Mucosa of stomach (tissue), 1 donor: ENCODE results near the gene OR1A1.
"Not testable (repeated sequence)": the region's sequence is repeated elsewhere in the genome, so short reads cannot be mapped to it uniquely, and the experiment has no call there.

Source experiments
- H3K27me3 ChIP-seq: one replicate; pipeline ENCODE4 v1.7.0; 2013; ENCODE audit warnings: mild to moderate bottlenecking, low read length; ENCODE audit not compliant: control insufficient read depth, insufficient read depth
- H3K36me3 ChIP-seq: one replicate; pipeline ENCODE4 v1.7.0; 2013; ENCODE audit warnings: low read length; ENCODE audit not compliant: control insufficient read depth, insufficient read depth
- H3K4me1 ChIP-seq: one replicate; pipeline ENCODE4 v1.7.0; 2013; ENCODE audit warnings: mild to moderate bottlenecking, low read length; ENCODE audit not compliant: control insufficient read depth, insufficient read depth
- H3K4me3 ChIP-seq: one replicate; pipeline ENCODE4 v1.7.0; 2013; ENCODE audit warnings: low read length
- H3K9ac ChIP-seq: one replicate; pipeline ENCODE4 v1.7.0; 2013; ENCODE audit warnings: mild to moderate bottlenecking, low read length, moderate library complexity
- H3K9me3 ChIP-seq: one replicate; pipeline ENCODE4 v1.7.0; 2013; ENCODE audit warnings: mild to moderate bottlenecking, low read length, moderate library complexity; ENCODE audit not compliant: control insufficient read depth
- donor health status: Pancreatic carcinoma.

Gene OR1A1

DNA sequence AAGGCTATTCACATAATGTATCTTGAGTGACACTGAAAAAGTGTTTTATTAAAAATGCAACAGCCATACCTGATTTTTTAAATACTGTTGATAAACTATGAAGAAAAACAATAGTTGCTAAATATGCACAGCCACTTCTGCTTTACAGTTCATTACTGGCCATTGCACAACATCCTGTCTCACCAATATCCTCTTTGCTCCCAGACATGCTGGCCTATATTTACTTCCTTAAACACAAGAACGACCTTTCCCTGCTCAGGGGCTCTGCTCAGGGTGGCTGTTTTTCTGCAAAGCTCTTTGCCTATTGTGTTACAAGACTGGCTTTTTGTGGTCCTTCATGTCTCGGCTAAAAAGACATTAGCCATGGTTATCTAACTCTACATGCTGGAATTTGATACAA is 31.2 kb downstream of the OR1A1 start:
- H3K4me1 ChIP-seq, H3K4me3 ChIP-seq, H3K9me3 ChIP-seq, H3K36me3 ChIP-seq, H3K27me3 ChIP-seq, H3K9ac ChIP-seq: not testable (repeated sequence)

DNA sequence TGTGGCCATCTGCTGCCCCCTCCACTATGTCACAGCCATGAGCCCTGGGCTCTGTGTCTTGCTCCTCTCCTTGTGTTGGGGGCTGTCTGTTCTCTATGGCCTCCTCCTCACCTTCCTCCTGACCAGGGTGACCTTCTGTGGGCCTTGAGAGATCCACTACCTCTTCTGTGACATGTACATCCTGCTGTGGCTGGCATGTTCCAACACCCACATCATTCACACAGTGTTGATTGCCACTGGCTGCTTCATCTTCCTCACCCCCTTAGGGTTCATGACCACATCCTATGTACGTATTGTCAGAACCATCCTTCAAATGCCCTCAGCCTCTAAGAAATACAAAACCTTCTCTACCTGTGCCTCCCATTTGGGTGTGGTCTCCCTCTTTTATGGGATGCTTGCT is 33.6 kb downstream of the OR1A1 start:
- not testable (repeated sequence) for H3K4me3 ChIP-seq, H3K4me1 ChIP-seq, H3K9me3 ChIP-seq, H3K9ac ChIP-seq, H3K27me3 ChIP-seq, H3K36me3 ChIP-seq

DNA sequence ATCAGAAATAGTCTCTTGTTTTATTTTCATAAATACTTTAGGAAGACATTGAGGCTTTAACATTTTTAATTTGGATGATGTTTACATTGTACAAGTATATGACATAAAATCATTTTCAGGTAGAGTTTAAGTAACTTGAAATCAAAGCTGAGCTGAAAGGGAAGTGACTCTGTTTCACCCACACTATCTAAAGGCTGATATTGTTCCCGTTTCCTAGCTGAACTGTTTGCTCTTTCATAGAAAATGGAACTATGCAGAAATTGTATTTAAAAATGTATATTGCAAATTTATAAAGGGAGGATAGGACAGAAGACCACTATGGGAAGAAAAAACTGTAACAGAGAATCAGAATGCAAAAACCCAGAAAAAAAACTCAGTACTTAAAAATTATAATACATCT is 37.4 kb downstream of the OR1A1 start:
- not testable (repeated sequence) for H3K9ac ChIP-seq, H3K4me1 ChIP-seq, H3K9me3 ChIP-seq, H3K4me3 ChIP-seq, H3K27me3 ChIP-seq, H3K36me3 ChIP-seq

DNA sequence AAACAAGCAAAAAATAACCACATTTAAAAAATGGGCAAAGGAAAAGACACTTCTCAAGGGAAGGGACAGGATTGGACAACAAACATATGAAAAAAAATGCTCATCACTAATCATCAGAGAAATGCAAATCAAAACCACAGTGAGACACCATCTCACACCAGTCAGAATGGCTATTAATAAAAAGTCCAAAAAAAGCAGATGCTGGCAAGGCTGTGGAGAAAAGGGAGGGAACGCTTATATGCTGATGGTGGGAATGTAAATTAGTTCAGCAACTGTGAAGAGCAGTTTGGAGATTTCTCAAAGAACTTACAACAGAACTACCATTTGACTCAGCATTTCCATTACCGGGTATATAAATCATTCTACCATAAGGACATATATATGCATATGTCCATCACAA is 41.5 kb downstream of the OR1A1 start:
- not testable (repeated sequence) for H3K9me3 ChIP-seq, H3K4me1 ChIP-seq, H3K27me3 ChIP-seq, H3K9ac ChIP-seq, H3K4me3 ChIP-seq, H3K36me3 ChIP-seq

DNA sequence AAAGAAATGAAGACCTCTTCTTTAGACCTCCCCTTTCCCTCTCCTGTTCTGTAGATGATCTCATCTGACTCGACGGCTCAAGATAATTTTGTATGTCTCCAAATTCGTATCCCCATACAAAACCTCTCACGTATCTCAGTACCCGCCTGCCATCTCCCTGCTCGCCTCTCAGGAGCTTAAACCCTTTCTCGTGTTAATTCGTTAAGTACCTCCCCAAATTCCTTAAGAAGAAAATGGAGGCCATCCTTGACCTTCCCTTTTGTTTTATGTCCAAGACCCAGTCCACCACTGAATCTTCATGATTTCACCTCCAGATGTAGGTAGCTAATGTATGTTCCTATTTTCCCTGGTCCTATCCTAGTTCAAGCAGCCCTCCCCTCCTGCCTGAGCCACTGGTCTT is 49.1 kb downstream of the OR1A1 start:
- Histone ChIP-seq H3K4me1 (no peaks in the 10 kb centered on the region), H3K27me3 (no peaks in the 10 kb centered on the region), H3K9ac (no peak overlapping the region), H3K36me3 (no peaks in the 10 kb centered on the region), H3K9me3 (no peaks in the 10 kb centered on the region), H3K4me3 (no peak overlapping the region)

DNA sequence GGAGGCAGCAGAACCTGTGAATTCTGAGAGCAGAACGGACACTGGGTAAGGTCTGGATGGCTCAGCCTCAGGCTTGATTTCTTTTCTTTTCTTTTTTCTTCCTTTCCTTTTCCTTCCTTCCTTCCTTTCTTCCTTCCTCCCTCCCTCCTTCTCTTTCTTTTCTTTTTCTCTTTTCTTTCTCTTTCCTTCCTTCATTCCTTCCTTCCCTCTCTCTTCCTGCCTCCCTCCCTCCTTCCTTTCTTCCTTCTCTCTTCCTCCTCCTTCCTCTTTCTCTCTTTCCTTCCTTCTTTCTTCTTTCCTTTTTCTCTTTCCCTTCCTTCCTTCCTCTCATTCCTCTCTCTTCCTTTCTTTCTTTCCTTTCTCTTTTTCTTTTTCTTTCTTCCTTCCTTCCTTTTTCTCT is 52.7 kb downstream of the OR1A1 start:
- H3K9ac ChIP-seq, result no peak overlapping the region
- no peak overlapping the region for H3K4me3 ChIP-seq
- no peaks in the 10 kb centered on the region for H3K27me3 ChIP-seq
- H3K9me3 ChIP-seq, result no peaks in the 10 kb centered on the region
- no peaks in the 10 kb centered on the region for H3K36me3 ChIP-seq
- no peaks in the 10 kb centered on the region for H3K4me1 ChIP-seq

DNA sequence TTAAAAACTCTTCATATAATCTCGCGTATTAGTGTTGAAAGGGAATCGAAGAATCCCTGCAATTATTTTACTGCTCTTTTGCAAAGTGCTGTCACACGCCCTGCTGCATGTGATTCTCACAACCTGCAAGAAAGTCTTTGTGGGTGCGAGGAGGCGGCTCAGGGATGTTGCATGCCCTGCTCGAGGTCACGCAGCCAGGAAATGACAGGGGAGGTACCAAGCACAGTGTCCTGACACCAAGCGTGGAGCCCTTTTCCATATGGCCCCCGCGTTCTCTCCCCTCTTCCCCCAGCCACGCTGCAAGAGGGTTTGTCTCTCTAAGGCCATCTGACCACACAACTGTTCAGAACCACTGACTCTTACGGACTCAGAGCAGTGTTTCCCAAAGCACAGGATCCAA is 53.1 kb downstream of the OR1A1 start:
- H3K9ac ChIP-seq, result no peak overlapping the region
- no peak overlapping the region for H3K4me3 ChIP-seq
- H3K27me3 ChIP-seq, result no peaks in the 10 kb centered on the region
- H3K4me1 ChIP-seq, result no peaks in the 10 kb centered on the region
- no peaks in the 10 kb centered on the region for H3K9me3 ChIP-seq
- H3K36me3 ChIP-seq, result no peaks in the 10 kb centered on the region
